HEK293 (cell line): Measurements from ENCODE around the gene FAM83F.

ENCODE experiments used
- CTCF ChIA-PET: fragments of 350-600 bp; formaldehyde crosslinking; extraction: SDS; loops from one replicate; lab custom pipeline; 2021; ENCODE audit warnings: antibody characterized with exemption; lab: Yijun Ruan, JAX
- POLR2A ChIA-PET: fragments of 300-600 bp; formaldehyde crosslinking; extraction: SDS; loops from one replicate; lab custom pipeline; 2020; ENCODE audit warnings: antibody characterized with exemption, inconsistent platforms; lab: Yijun Ruan, JAX
- H3K27ac ChIP-seq: fragments of 200-500 bp; sonication (Bioruptor generic); 2 replicates; pipeline ENCODE4 v1.5.1; 2014; ENCODE audit warnings: low read depth, low read length, control low read depth, inconsistent platforms; ENCODE audit errors: extremely low read depth
- H3K36me3 ChIP-seq, 2 experiments: fragments of 200-500 bp in 1 of 2; sonication (Bioruptor generic) in 1 of 2; 1 replicate in 1 of 2; 2 replicates in 1 of 2; pipeline ENCODE4 v1.5.1; 2014 to 2017; ENCODE audit warnings: inconsistent platforms in 2 of 2, low read length in 2 of 2; ENCODE audit not compliant: control insufficient read depth in 2 of 2, insufficient read depth in 1 of 2
- H3K4me1 ChIP-seq: fragments of 200-500 bp; sonication (Bioruptor generic); 2 replicates; pipeline ENCODE4 v1.5.1; 2014; ENCODE audit warnings: mild to moderate bottlenecking, low read length, inconsistent platforms; ENCODE audit not compliant: control insufficient read depth, insufficient read depth
- H3K4me3 ChIP-seq: 2 replicates; pipeline ENCODE4 v1.5.1; 2011; ENCODE audit warnings: low read depth, mild to moderate bottlenecking, control low read depth, low read length, moderate library complexity
- H3K9me3 ChIP-seq: fragments of 200-500 bp; sonication (Bioruptor generic); 2 replicates; pipeline ENCODE4 v1.5.1; 2014; ENCODE audit warnings: low read depth, low read length, inconsistent platforms; ENCODE audit not compliant: control insufficient read depth, insufficient read depth
- GFI1B ChIP-seq: fragments of 450-650 bp; formaldehyde crosslinking; IDR thresholded peaks from 2 replicates; pipeline ENCODE4 v1.5.1; 2016; ENCODE audit warnings: missing biosample characterization, missing genetic modification characterization
- GLI2 ChIP-seq: fragments of 450-650 bp; formaldehyde crosslinking; IDR thresholded peaks from 2 replicates; pipeline ENCODE4; 2017; ENCODE audit warnings: missing biosample characterization, missing genetic modification characterization, low read depth, borderline replicate concordance
- GLIS2 ChIP-seq: fragments of 450-650 bp; formaldehyde crosslinking; IDR thresholded peaks from 2 replicates; pipeline ENCODE4 v1.5.1; 2016; ENCODE audit warnings: missing biosample characterization, missing genetic modification characterization
- KLF7 ChIP-seq: fragments of 450-650 bp; formaldehyde crosslinking; IDR thresholded peaks from 2 replicates; pipeline ENCODE4 v1.5.1; 2016; ENCODE audit warnings: missing biosample characterization, missing genetic modification characterization, borderline replicate concordance
- REPIN1 ChIP-seq: fragments of 450-650 bp; formaldehyde crosslinking; IDR thresholded peaks from 2 replicates; pipeline ENCODE4 v1.5.1; 2017; ENCODE audit warnings: missing biosample characterization, missing genetic modification characterization, low read depth
- SCRT2 ChIP-seq: fragments of 450-650 bp; formaldehyde crosslinking; IDR thresholded peaks from 2 replicates; pipeline ENCODE4 v1.5.1; 2016; ENCODE audit warnings: missing biosample characterization, missing genetic modification characterization
- YY2 ChIP-seq: fragments of 450-650 bp; formaldehyde crosslinking; IDR thresholded peaks from 2 replicates; pipeline ENCODE4 v1.5.1; 2016; ENCODE audit warnings: missing biosample characterization, missing genetic modification characterization
- ZFP3 ChIP-seq: fragments of 450-650 bp; formaldehyde crosslinking; IDR thresholded peaks from 2 replicates; pipeline ENCODE4 v1.5.1; 2016; ENCODE audit warnings: low read depth, missing biosample characterization, missing genetic modification characterization
- ZFP69B ChIP-seq: fragments of 450-650 bp; formaldehyde crosslinking; IDR thresholded peaks from 2 replicates; pipeline ENCODE4 v1.5.1; 2016; ENCODE audit warnings: missing biosample characterization, missing genetic modification characterization
- ZNF239 ChIP-seq: fragments of 450-650 bp; formaldehyde crosslinking; IDR thresholded peaks from 2 replicates; pipeline ENCODE4 v1.5.1; 2016; ENCODE audit warnings: missing biosample characterization, missing genetic modification characterization
- ZNF37A ChIP-seq: fragments of 450-650 bp; IDR thresholded peaks from 2 replicates; pipeline ENCODE4 v1.5.1; 2018; ENCODE audit warnings: missing biosample characterization, missing genetic modification characterization
- ZNF48 ChIP-seq: fragments of 450-650 bp; formaldehyde crosslinking; IDR thresholded peaks from 2 replicates; pipeline ENCODE4 v1.5.1; 2016; ENCODE audit warnings: missing biosample characterization, missing genetic modification characterization
- ZNF501 ChIP-seq: fragments of 450-650 bp; formaldehyde crosslinking; IDR thresholded peaks from 2 replicates; pipeline ENCODE4 v1.5.1; 2016; ENCODE audit warnings: missing biosample characterization, missing genetic modification characterization
- ZNF521 ChIP-seq: fragments of 450-650 bp; formaldehyde crosslinking; IDR thresholded peaks from 2 replicates; pipeline ENCODE4 v1.5.1; 2017; ENCODE audit warnings: missing biosample characterization, mild to moderate bottlenecking, missing genetic modification characterization
- ZNF529 ChIP-seq: fragments of 450-650 bp; formaldehyde crosslinking; IDR thresholded peaks from 2 replicates; pipeline ENCODE4 v1.5.1; 2017; ENCODE audit warnings: missing genetic modification characterization, missing biosample characterization; ENCODE audit not compliant: insufficient replicate concordance
- ZNF530 ChIP-seq: fragments of 450-650 bp; formaldehyde crosslinking; IDR thresholded peaks from 2 replicates; pipeline ENCODE4 v1.5.1; 2016; ENCODE audit warnings: low read depth, missing biosample characterization, missing genetic modification characterization
- ZNF544 ChIP-seq: fragments of 450-650 bp; formaldehyde crosslinking; IDR thresholded peaks from 2 replicates; pipeline ENCODE4 v1.5.0; 2017; ENCODE audit warnings: missing biosample characterization, missing genetic modification characterization
- ZNF701 ChIP-seq: fragments of 450-650 bp; formaldehyde crosslinking; IDR thresholded peaks from 2 replicates; pipeline ENCODE4 v1.5.1; 2016; ENCODE audit warnings: missing biosample characterization, missing genetic modification characterization
- TF ChIP-seq, protein P1 (sequence below): fragments of 450-650 bp; formaldehyde crosslinking; IDR thresholded peaks from 2 replicates; pipeline ENCODE4 v1.5.1; 2016; ENCODE audit warnings: missing biosample characterization, missing genetic modification characterization
- TF ChIP-seq, protein P2 (sequence below): fragments of 450-650 bp; formaldehyde crosslinking; IDR thresholded peaks from 2 replicates; pipeline ENCODE4; 2016; ENCODE audit warnings: missing biosample characterization, missing genetic modification characterization
- TF ChIP-seq, protein P3 (sequence below): fragments of 450-650 bp; formaldehyde crosslinking; IDR thresholded peaks from 2 replicates; pipeline ENCODE4 v1.5.1; 2016; ENCODE audit warnings: missing biosample characterization, missing genetic modification characterization
- TF ChIP-seq, protein P4 (sequence below): fragments of 450-650 bp; formaldehyde crosslinking; IDR thresholded peaks from 2 replicates; pipeline ENCODE4 v1.5.1; 2016; ENCODE audit warnings: missing biosample characterization, missing genetic modification characterization
- TF ChIP-seq, protein P5 (sequence below): fragments of 450-650 bp; formaldehyde crosslinking; IDR thresholded peaks from 2 replicates; pipeline ENCODE4 v1.5.1; 2016; ENCODE audit warnings: missing biosample characterization, missing genetic modification characterization

FAM83F gene

DNA sequence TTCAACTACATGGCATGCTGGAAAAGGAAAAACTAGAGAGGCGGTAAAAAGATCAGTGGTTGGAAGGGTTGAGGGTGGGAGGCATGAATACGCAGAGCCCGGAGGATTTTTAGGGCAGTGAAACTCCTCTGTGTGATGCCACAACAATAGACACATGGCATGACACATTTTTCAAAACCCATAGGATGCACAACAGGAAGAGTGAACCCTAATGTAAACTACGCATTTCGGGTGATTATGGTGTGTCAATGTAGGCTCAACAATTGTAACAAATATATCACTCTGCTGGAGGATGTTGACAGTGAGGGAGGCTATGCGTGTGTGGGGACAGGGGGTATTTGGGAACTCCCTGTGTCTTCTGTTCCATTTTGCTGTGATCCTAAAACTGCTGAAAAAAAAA, 15.7 kb upstream of the FAM83F start:
- Histone ChIP-seq H3K9me3 (no peaks in the 10 kb centered on the region), H3K27ac (no peak overlapping the region), H3K4me3 (no peak overlapping the region), H3K4me1 (no peaks in the 10 kb centered on the region), H3K36me3 (no peaks in the 10 kb centered on the region)
- POLR2A ChIA-PET: no interaction called here
- TF ChIP-seq YY2 (tag by site-specific recombination) (no peak), KLF7 (tag by site-specific recombination) (no peak), REPIN1 (no peak), GLIS2 (tag by site-specific recombination) (no peak), ZNF501 (no peak), GLI2 (tag by site-specific recombination) (no peak), ZNF48 (tag by site-specific recombination) (no peak), ZNF529 (tag by site-specific recombination) (no peak), SCRT2 (tag by site-specific recombination) (no peak), ZNF239 (tag by site-specific recombination) (no peak)
- TF ChIP-seq, protein P1, sequence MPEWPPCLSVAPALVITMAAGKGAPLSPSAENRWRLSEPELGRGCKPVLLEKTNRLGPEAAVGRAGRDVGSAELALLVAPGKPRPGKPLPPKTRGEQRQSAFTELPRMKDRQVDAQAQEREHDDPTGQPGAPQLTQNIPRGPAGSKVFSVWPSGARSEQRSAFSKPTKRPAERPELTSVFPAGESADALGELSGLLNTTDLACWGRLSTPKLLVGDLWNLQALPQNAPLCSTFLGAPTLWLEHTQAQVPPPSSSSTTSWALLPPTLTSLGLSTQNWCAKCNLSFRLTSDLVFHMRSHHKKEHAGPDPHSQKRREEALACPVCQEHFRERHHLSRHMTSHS (tag by site-specific recombination): no peak
- TF ChIP-seq, protein P2, sequence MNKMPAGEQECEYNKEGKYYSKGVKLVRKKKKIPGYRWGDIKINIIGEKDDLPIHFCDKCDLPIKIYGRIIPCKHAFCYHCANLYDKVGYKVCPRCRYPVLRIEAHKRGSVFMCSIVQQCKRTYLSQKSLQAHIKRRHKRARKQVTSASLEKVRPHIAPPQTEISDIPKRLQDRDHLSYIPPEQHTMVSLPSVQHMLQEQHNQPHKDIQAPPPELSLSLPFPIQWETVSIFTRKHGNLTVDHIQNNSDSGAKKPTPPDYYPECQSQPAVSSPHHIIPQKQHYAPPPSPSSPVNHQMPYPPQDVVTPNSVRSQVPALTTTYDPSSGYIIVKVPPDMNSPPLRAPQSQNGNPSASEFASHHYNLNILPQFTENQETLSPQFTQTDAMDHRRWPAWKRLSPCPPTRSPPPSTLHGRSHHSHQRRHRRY: no peak
- TF ChIP-seq, protein P3, sequence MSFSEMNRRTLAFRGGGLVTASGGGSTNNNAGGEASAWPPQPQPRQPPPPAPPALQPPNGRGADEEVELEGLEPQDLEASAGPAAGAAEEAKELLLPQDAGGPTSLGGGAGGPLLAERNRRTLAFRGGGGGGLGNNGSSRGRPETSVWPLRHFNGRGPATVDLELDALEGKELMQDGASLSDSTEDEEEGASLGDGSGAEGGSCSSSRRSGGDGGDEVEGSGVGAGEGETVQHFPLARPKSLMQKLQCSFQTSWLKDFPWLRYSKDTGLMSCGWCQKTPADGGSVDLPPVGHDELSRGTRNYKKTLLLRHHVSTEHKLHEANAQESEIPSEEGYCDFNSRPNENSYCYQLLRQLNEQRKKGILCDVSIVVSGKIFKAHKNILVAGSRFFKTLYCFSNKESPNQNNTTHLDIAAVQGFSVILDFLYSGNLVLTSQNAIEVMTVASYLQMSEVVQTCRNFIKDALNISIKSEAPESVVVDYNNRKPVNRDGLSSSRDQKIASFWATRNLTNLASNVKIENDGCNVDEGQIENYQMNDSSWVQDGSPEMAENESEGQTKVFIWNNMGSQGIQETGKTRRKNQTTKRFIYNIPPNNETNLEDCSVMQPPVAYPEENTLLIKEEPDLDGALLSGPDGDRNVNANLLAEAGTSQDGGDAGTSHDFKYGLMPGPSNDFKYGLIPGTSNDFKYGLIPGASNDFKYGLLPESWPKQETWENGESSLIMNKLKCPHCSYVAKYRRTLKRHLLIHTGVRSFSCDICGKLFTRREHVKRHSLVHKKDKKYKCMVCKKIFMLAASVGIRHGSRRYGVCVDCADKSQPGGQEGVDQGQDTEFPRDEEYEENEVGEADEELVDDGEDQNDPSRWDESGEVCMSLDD (tag by site-specific recombination): no peak
- CTCF ChIA-PET: no interaction called here

DNA sequence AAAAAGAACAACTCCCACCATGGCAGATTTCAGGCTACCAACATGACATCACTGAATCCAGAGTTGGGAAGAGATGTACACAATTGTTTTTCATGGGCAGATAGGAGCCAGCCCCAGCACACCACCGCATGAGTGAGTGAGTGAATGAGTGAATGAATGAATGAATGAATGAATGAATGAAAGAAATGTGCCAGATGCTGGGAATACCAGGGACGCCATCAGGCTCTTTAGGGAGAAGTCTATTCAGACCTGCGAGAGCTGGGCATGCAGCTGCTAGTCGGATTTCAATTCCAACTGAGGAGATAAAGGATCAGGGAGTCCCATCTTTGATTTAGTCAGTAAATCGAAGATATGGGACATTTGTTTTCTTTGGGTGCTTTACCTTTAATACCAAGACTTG, 15.3 kb upstream of the FAM83F start:
- Histone ChIP-seq H3K9me3 (no peaks in the 10 kb centered on the region), H3K27ac (no peak overlapping the region), H3K36me3 (no peaks in the 10 kb centered on the region), H3K4me1 (no peaks in the 10 kb centered on the region), H3K4me3 (no peak overlapping the region)
- ChIA-PET POLR2A (no interaction called here), CTCF (no interaction called here)
- no peak for TF ChIP-seq ZNF530 (tag by site-specific recombination)
- TF ChIP-seq ZNF37A (tag by site-specific recombination): no peak
- TF ChIP-seq ZNF544 (tag by site-specific recombination): no peak
- TF ChIP-seq ZFP3 (tag by site-specific recombination): no peak
- no peak for TF ChIP-seq ZFP69B
- TF ChIP-seq ZNF521: no peak
- TF ChIP-seq GFI1B: no peak
- no peak for TF ChIP-seq ZNF701 (tag by site-specific recombination)
- TF ChIP-seq, protein P4, sequence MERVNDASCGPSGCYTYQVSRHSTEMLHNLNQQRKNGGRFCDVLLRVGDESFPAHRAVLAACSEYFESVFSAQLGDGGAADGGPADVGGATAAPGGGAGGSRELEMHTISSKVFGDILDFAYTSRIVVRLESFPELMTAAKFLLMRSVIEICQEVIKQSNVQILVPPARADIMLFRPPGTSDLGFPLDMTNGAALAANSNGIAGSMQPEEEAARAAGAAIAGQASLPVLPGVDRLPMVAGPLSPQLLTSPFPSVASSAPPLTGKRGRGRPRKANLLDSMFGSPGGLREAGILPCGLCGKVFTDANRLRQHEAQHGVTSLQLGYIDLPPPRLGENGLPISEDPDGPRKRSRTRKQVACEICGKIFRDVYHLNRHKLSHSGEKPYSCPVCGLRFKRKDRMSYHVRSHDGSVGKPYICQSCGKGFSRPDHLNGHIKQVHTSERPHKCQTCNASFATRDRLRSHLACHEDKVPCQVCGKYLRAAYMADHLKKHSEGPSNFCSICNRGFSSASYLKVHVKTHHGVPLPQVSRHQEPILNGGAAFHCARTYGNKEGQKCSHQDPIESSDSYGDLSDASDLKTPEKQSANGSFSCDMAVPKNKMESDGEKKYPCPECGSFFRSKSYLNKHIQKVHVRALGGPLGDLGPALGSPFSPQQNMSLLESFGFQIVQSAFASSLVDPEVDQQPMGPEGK (tag by site-specific recombination): no peak
- TF ChIP-seq, protein P5, sequence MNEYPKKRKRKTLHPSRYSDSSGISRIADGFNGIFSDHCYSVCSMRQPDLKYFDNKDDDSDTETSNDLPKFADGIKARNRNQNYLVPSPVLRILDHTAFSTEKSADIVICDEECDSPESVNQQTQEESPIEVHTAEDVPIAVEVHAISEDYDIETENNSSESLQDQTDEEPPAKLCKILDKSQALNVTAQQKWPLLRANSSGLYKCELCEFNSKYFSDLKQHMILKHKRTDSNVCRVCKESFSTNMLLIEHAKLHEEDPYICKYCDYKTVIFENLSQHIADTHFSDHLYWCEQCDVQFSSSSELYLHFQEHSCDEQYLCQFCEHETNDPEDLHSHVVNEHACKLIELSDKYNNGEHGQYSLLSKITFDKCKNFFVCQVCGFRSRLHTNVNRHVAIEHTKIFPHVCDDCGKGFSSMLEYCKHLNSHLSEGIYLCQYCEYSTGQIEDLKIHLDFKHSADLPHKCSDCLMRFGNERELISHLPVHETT (tag by site-specific recombination): no peak
- TF ChIP-seq, protein P2: no peak
- no peak for TF ChIP-seq ZNF529 (tag by site-specific recombination)
